ENCODE measurements around the gene APBB3. TPM values are rescaled to one million over a fixed set of nuclear protein-coding genes. Genes with fewer than 3 reads are reported as not detected.

APBB3 gene
- total and polyA plus RNA-seq, 9 of the 15 experiments (the other 6 are each of a cell fraction or from before 2014, with no cell fraction given): 0.17 to 24.3 (median 9.5) TPM

DNA sequence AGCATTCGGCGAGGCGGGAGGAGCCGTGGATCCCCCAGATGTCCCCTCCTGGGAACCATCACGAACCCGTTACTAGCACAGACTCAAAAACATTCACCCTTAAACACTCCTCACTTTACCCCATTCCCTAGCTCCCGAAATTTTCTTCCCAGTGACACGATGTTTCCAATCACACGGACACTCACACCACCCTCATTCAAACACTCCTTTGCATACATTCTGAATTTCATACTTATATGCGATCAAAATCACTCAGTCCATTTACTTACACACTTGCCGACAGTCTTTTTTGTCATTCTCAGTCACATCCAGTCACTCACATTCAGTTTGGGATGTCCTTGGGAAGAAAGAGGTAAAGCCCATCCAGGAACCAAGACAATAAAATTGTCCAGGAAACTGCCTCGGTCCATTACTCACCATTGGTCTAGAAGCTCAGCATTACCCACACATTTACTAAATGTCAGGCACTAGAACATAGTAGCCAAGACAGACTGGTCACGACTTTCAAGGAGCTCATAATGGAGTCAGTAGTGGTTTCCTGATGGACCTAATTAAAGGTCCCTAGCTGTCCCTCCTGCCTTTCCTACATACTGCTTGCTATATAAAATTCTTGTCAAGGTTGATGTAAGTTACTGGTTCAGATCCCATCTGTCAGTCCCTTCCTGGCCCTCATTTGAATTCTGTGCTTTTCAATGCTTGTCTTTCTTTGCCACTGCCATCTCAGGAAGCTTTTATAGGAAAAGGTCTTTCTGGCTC is 804 bp upstream of the APBB3 start:
- Histone ChIP-seq H3K9ac (ENCODE audit: insufficient read depth in 1 of 2, low read depth in 2 of 2, low read length in 2 of 2) (peak overlapping the region; percentile 93 to 100), H4K20me1 (replicated peaks; ENCODE audit: control insufficient read depth, insufficient read depth, low read length) (no peaks in the 10 kb centered on the region), H3K4me1 (replicated peaks in 1 of 2; ENCODE audit: control insufficient read depth in 2 of 2, insufficient read depth in 2 of 2, low read length in 2 of 2) (peaks cover 26 to 39% of the 10 kb centered on the region in 2 experiments), H3K9me3 (replicated peaks; ENCODE audit: control insufficient read depth, insufficient read depth, low read depth, low read length) (no peaks in the 10 kb centered on the region), H3K9me1 (ENCODE audit: control insufficient read depth, insufficient read depth, low read length) (no peaks in the 10 kb centered on the region), H3K27ac (ENCODE audit: extremely low read depth, low read depth, low read length) (peak overlapping the region; percentile 98), H3K79me2 (ENCODE audit: control insufficient read depth, insufficient read depth, low read length) (peaks cover 36% of the 10 kb centered on the region), H3K4me2 (ENCODE audit: insufficient read depth, low read length) (peak overlapping the region; percentile 99), H3K27me3 (ENCODE audit: control insufficient read depth in 2 of 2, insufficient read depth in 2 of 2, low read length in 2 of 2) (no peaks in the 10 kb centered on the region), H3K36me3 (ENCODE audit: control insufficient read depth, insufficient read depth, low read length) (peaks cover 45% of the 10 kb centered on the region), H2AFZ (ENCODE audit: low read depth, low read length) (peak overlapping the region; percentile 94), H3K4me3 (peak overlapping the region; percentile 75)
- peak in 1 of 4 experiments; percentile 4 for DNase-seq (ENCODE audit: extremely low read depth in 1 of 4, low spot score in 3 of 4)
- in situ Hi-C loops (cut with MboI): loop anchor here (5.0 kb wide), 1 partner anchor 77 kb away; no protein-coding TSS in a partner anchor
- ATAC-seq: no peak
- ChIA-PET CTCF (ENCODE audit: low intra/inter-chr PET ratio) (no interaction called here), POLR2A (interaction anchor here (0.5 to 6.8 kb wide), 8 partner anchors 8 to 82 kb away, joined by 3 to 46 read pairs (median 4); partner anchors contain the start of genes EIF4EBP3, IK, NDUFA2 and SRA1)
- intact Hi-C loops (cut with micrococcal nuclease): no loop called here
- no peak for FAIRE-seq
- under 1% methylated on average over 13 of the region's 13 CpGs for WGBS (ENCODE audit: insufficient coverage, low coverage, missing lambda C conversion rate)
- TSS peak; percentile 78 for BruUV-seq (replicated peaks)
- TF ChIP-seq MAFF (IDR thresholded peaks at IDR 0.05; ENCODE audit: low read length) (no peak), SMARCA5 (IDR thresholded peaks at IDR 0.05) (0 out of 2 replicates have a peak, but pooled peaks have one; percentile 20), ARID2 (IDR thresholded peaks at IDR 0.05) (0 out of 2 replicates have a peak, but pooled peaks have one; percentile 45), ZKSCAN1 (IDR thresholded peaks at IDR 0.05; ENCODE audit: low read depth, low read length) (no peak), ZNF583 (CRISPR knock-in tag; IDR thresholded peaks at IDR 0.05) (no peak), FOXA3 (CRISPR knock-in tag; conservative IDR thresholded peaks at IDR 0.05 in 1 of 2, IDR thresholded peaks at IDR 0.05 in 1 of 2) (no peak), STAG1 (CRISPR knock-in tag; IDR thresholded peaks at IDR 0.05; ENCODE audit: borderline replicate concordance) (no peak), PATZ1 (CRISPR knock-in tag; IDR thresholded peaks at IDR 0.05; ENCODE audit: borderline replicate concordance) (0 out of 2 replicates have a peak, but pooled peaks have one; percentile 48), ZNF696 (CRISPR knock-in tag; conservative IDR thresholded peaks at IDR 0.05) (no peak), NFATC3 (IDR thresholded peaks at IDR 0.05) (peak; percentile 40; the same call in 1 of the 2 replicates), ZNF589 (CRISPR knock-in tag; IDR thresholded peaks at IDR 0.05; ENCODE audit: low read depth) (no peak), RFX7 (CRISPR knock-in tag; IDR thresholded peaks at IDR 0.05) (no peak), BRD9 (IDR thresholded peaks at IDR 0.05; ENCODE audit: low read depth, partially characterized antibody) (peak; percentile 48), ZNF644 (tag; IDR thresholded peaks at IDR 0.05; ENCODE audit: low read depth) (0 out of 2 replicates have a peak, but pooled peaks have one; percentile 39), HDGF (IDR thresholded peaks at IDR 0.05) (peak; percentile 30; the same call in 1 of the 2 replicates)
- TF ChIP-seq, protein P1, sequence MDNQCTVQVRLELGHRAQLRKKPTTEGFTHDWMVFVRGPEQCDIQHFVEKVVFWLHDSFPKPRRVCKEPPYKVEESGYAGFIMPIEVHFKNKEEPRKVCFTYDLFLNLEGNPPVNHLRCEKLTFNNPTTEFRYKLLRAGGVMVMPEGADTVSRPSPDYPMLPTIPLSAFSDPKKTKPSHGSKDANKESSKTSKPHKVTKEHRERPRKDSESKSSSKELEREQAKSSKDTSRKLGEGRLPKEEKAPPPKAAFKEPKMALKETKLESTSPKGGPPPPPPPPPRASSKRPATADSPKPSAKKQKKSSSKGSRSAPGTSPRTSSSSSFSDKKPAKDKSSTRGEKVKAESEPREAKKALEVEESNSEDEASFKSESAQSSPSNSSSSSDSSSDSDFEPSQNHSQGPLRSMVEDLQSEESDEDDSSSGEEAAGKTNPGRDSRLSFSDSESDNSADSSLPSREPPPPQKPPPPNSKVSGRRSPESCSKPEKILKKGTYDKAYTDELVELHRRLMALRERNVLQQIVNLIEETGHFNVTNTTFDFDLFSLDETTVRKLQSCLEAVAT (IDR thresholded peaks at IDR 0.05): 0 out of 4 replicates have a peak, but pooled peaks of 1 of the 2 experiments have one; percentile 64
- TF ChIP-seq, protein P2, sequence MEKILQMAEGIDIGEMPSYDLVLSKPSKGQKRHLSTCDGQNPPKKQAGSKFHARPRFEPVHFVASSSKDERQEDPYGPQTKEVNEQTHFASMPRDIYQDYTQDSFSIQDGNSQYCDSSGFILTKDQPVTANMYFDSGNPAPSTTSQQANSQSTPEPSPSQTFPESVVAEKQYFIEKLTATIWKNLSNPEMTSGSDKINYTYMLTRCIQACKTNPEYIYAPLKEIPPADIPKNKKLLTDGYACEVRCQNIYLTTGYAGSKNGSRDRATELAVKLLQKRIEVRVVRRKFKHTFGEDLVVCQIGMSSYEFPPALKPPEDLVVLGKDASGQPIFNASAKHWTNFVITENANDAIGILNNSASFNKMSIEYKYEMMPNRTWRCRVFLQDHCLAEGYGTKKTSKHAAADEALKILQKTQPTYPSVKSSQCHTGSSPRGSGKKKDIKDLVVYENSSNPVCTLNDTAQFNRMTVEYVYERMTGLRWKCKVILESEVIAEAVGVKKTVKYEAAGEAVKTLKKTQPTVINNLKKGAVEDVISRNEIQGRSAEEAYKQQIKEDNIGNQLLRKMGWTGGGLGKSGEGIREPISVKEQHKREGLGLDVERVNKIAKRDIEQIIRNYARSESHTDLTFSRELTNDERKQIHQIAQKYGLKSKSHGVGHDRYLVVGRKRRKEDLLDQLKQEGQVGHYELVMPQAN (IDR thresholded peaks at IDR 0.05; ENCODE audit: borderline replicate concordance): 0 out of 2 replicates have a peak, but pooled peaks have one; percentile 14

Measured in K562 (cell line).